ENCODE data around the gene TBRG4. TPM values are rescaled to one million over a fixed set of nuclear protein-coding genes. Genes with fewer than 3 reads are reported as not detected.

The TBRG4 gene
- total and polyA plus RNA-seq, 2 donors (not counting 3 experiments of a cell fraction or from before 2014, with no cell fraction given), result 43.7 to 56.7 TPM

- Histone ChIP-seq H2AFZ (ENCODE audit: low read depth, low read length) (no peak overlapping the region), H3K9me3 (replicated peaks; ENCODE audit: control insufficient read depth, insufficient read depth, low read length) (no peaks in the 10 kb centered on the region), H3K4me2 (ENCODE audit: insufficient read depth, low read length) (no peak overlapping the region), H3K27me3 (ENCODE audit: control insufficient read depth in 2 of 2, insufficient read depth in 2 of 2, low read length in 2 of 2) (no peaks in the 10 kb centered on the region), H3K4me1 (ENCODE audit: control insufficient read depth, extremely low read depth, insufficient read depth, low read length) (no peaks in the 10 kb centered on the region), H3K9me1 (replicated peaks; ENCODE audit: control insufficient read depth, extremely low read depth, insufficient read depth, low read length) (no peaks in the 10 kb centered on the region), H3K4me3 (replicated peaks in 1 of 3; ENCODE audit: insufficient read depth in 1 of 3, low read depth in 1 of 3, low read length in 3 of 3) (no peak overlapping the region), H3K79me2 (ENCODE audit: control insufficient read depth, insufficient read depth, low read length) (no peaks in the 10 kb centered on the region), H3K27ac (ENCODE audit: insufficient read depth, low read depth, low read length) (no peak overlapping the region), H4K20me1 (replicated peaks; ENCODE audit: control insufficient read depth, extremely low read depth, insufficient read depth, low read length) (no peaks in the 10 kb centered on the region), H3K36me3 (ENCODE audit: control insufficient read depth in 2 of 2, extremely low read depth in 1 of 2, insufficient read depth in 2 of 2, low read length in 2 of 2) (peaks cover 0 to 4% of the 10 kb centered on the region in 2 experiments), H3K9ac (replicated peaks; ENCODE audit: extremely low read depth, insufficient read depth, low read length) (no peak overlapping the region)
- intact Hi-C loops (cut with micrococcal nuclease) (no loop called here), dilution Hi-C loops (cut with MboI; ENCODE audit: extremely low pct_ligation_motif_present, low sequenced_read_pairs) (no loop called here)
- DNase-seq (ENCODE audit: low read depth, low spot score), result no peak
- TF ChIP-seq GATA2 (IDR thresholded peaks at IDR 0.05; ENCODE audit: insufficient read depth, insufficient read length, low read depth, low read length) (no peak), EZH2 (IDR thresholded peaks at IDR 0.05; ENCODE audit: borderline replicate concordance, low read depth, low read length, severe bottlenecking) (no peak), MAX (IDR thresholded peaks at IDR 0.05; ENCODE audit: insufficient read depth, insufficient read length) (no peak), POLR2AphosphoS5 (IDR thresholded peaks at IDR 0.05; ENCODE audit: insufficient read depth, low read depth, low read length) (no peak), MYC (IDR thresholded peaks at IDR 0.05; ENCODE audit: low read depth, low read length) (no peak), FOS (IDR thresholded peaks at IDR 0.05; ENCODE audit: borderline replicate concordance, insufficient read depth, low read length) (no peak), POLR2A (IDR thresholded peaks at IDR 0.05; ENCODE audit: low read depth, low read length) (no peak), JUN (IDR thresholded peaks at IDR 0.05; ENCODE audit: borderline replicate concordance, insufficient read depth, insufficient read length, low read depth) (no peak), CTCF (IDR thresholded peaks at IDR 0.05; ENCODE audit: extremely low read depth in 1 of 2, insufficient read depth in 1 of 2, low read depth in 1 of 2, low read length in 2 of 2) (no peak)
- no peak for FAIRE-seq
- ChIA-PET POLR2A (interaction anchor here (1.0 kb wide), 1 partner anchor 82 kb away, joined by 3 read pairs; no protein-coding TSS in a partner anchor), CTCF (no interaction called here)
- BruUV-seq (replicated peaks), result no TSS peak
These were observed 29.9 kb downstream of the TBRG4 start for GRCh38 chr7:45081670-45081974.
